ENCODE results near the gene IRF1.

DNA sequence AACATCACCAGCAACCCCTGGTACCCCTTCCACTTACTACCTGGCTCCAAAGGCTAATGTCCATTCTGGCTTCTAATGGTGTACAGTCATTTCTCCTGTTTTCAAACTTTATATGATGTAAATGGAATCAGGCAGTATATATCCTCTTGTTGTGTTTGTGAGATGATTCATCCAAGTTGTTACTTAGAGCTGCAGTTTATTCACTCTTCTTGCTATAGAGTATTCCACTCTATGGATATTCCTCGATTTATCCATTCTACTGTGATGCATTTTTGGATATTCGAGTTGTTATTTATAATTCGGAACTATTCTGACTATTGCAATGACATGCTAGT lies 32.4 kb downstream of the IRF1 start:
- TF ChIP-seq, protein P1, sequence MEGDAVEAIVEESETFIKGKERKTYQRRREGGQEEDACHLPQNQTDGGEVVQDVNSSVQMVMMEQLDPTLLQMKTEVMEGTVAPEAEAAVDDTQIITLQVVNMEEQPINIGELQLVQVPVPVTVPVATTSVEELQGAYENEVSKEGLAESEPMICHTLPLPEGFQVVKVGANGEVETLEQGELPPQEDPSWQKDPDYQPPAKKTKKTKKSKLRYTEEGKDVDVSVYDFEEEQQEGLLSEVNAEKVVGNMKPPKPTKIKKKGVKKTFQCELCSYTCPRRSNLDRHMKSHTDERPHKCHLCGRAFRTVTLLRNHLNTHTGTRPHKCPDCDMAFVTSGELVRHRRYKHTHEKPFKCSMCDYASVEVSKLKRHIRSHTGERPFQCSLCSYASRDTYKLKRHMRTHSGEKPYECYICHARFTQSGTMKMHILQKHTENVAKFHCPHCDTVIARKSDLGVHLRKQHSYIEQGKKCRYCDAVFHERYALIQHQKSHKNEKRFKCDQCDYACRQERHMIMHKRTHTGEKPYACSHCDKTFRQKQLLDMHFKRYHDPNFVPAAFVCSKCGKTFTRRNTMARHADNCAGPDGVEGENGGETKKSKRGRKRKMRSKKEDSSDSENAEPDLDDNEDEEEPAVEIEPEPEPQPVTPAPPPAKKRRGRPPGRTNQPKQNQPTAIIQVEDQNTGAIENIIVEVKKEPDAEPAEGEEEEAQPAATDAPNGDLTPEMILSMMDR (IDR thresholded peaks at IDR 0.05), result no peak
- no peak for TF ChIP-seq POLR2A (IDR thresholded peaks at IDR 0.05)
